ENCODE measurements around the gene TMEFF2. TPM values are rescaled to one million over a fixed set of nuclear protein-coding genes. Genes with fewer than 3 reads are reported as not detected.

The TMEFF2 gene
- total RNA-seq, 2 donors from 2014 or later = 0.09 TPM; not detected in 1

GRCh38 chr2:191999101-191999841 is 195.5 kb downstream of the TMEFF2 start:
- no peak overlapping the region for H3K27ac Mint-ChIP-seq
- no peaks in the 10 kb centered on the region for H3K27me3 Mint-ChIP-seq (ENCODE audit: insufficient read depth)
- no peak overlapping the region for H3K9ac ChIP-seq (ENCODE audit: extremely low read depth, low read length, poor library complexity, severe bottlenecking)
- TF ChIP-seq, protein P1, sequence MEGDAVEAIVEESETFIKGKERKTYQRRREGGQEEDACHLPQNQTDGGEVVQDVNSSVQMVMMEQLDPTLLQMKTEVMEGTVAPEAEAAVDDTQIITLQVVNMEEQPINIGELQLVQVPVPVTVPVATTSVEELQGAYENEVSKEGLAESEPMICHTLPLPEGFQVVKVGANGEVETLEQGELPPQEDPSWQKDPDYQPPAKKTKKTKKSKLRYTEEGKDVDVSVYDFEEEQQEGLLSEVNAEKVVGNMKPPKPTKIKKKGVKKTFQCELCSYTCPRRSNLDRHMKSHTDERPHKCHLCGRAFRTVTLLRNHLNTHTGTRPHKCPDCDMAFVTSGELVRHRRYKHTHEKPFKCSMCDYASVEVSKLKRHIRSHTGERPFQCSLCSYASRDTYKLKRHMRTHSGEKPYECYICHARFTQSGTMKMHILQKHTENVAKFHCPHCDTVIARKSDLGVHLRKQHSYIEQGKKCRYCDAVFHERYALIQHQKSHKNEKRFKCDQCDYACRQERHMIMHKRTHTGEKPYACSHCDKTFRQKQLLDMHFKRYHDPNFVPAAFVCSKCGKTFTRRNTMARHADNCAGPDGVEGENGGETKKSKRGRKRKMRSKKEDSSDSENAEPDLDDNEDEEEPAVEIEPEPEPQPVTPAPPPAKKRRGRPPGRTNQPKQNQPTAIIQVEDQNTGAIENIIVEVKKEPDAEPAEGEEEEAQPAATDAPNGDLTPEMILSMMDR (conservative IDR thresholded peaks at IDR 0.05) = no peak
- H3K36me3 ChIP-seq (ENCODE audit: control insufficient read depth, insufficient read depth, low read length) = no peaks in the 10 kb centered on the region
- H3K27ac ChIP-seq (ENCODE audit: low read depth, low read length) = no peak overlapping the region
- no peak overlapping the region for H3K4me3 ChIP-seq (ENCODE audit: low read length)
- H3K27me3 ChIP-seq (ENCODE audit: control insufficient read depth, insufficient read depth, low read length, poor library complexity, severe bottlenecking) = no peaks in the 10 kb centered on the region
- peaks cover 14% of the 10 kb centered on the region for H3K4me1 Mint-ChIP-seq
- no peaks in the 10 kb centered on the region for H3K9me3 Mint-ChIP-seq
- no peaks in the 10 kb centered on the region for H3K4me1 ChIP-seq (ENCODE audit: control insufficient read depth, insufficient read depth, low read length)
- no peaks in the 10 kb centered on the region for H3K36me3 Mint-ChIP-seq (ENCODE audit: low read depth)
- 85 to 91% methylated on average over 2 to 3 of the region's 4 CpGs for WGBS, 2 experiments (ENCODE audit: insufficient coverage in 1 of 2, insufficient read length in 1 of 2)
- H3K4me3 Mint-ChIP-seq = no peak overlapping the region
- no peaks in the 10 kb centered on the region for H3K9me3 ChIP-seq (ENCODE audit: control insufficient read depth, low read length)
- DNase-seq = no peak

GRCh38 chr2:191995285-191995684 is 199.4 kb downstream of the TMEFF2 start:
- no peaks in the 10 kb centered on the region for H3K27me3 ChIP-seq (ENCODE audit: control insufficient read depth, insufficient read depth, low read length, poor library complexity, severe bottlenecking)
- H3K4me1 ChIP-seq (ENCODE audit: control insufficient read depth, insufficient read depth, low read length) = no peaks in the 10 kb centered on the region
- H3K4me3 ChIP-seq (ENCODE audit: low read length) = no peak overlapping the region
- no peak overlapping the region for H3K9ac ChIP-seq (ENCODE audit: extremely low read depth, low read length, poor library complexity, severe bottlenecking)
- H3K9me3 Mint-ChIP-seq = no peaks in the 10 kb centered on the region
- H3K27ac ChIP-seq (ENCODE audit: low read depth, low read length) = no peak overlapping the region
- no peak overlapping the region for H3K4me3 Mint-ChIP-seq
- H3K4me1 Mint-ChIP-seq = peaks cover 4% of the 10 kb centered on the region
- H3K27ac Mint-ChIP-seq = no peak overlapping the region
- WGBS, 2 experiments (ENCODE audit: insufficient coverage in 1 of 2, insufficient read length in 1 of 2) = 61 to 76% methylated on average over 2 of the region's 2 CpGs
- H3K36me3 Mint-ChIP-seq (ENCODE audit: low read depth) = no peaks in the 10 kb centered on the region
- TF ChIP-seq, protein P1 (conservative IDR thresholded peaks at IDR 0.05) = no peak
- H3K36me3 ChIP-seq (ENCODE audit: control insufficient read depth, insufficient read depth, low read length) = no peaks in the 10 kb centered on the region
- H3K27me3 Mint-ChIP-seq (ENCODE audit: insufficient read depth) = no peaks in the 10 kb centered on the region
- H3K9me3 ChIP-seq (ENCODE audit: control insufficient read depth, low read length) = no peaks in the 10 kb centered on the region
- DNase-seq = no peak

GRCh38 chr2:191994749-191995148 is 200.0 kb downstream of the TMEFF2 start:
- TF ChIP-seq, protein P1 (conservative IDR thresholded peaks at IDR 0.05) = no peak
- Mint-ChIP-seq H3K4me1 (peaks cover 6% of the 10 kb centered on the region), H3K36me3 (ENCODE audit: low read depth) (no peaks in the 10 kb centered on the region), H3K4me3 (no peak overlapping the region), H3K27me3 (ENCODE audit: insufficient read depth) (no peaks in the 10 kb centered on the region), H3K27ac (no peak overlapping the region), H3K9me3 (no peaks in the 10 kb centered on the region)
- Histone ChIP-seq H3K36me3 (ENCODE audit: control insufficient read depth, insufficient read depth, low read length) (no peaks in the 10 kb centered on the region), H3K27me3 (ENCODE audit: control insufficient read depth, insufficient read depth, low read length, poor library complexity, severe bottlenecking) (no peaks in the 10 kb centered on the region), H3K4me3 (ENCODE audit: low read length) (no peak overlapping the region), H3K27ac (ENCODE audit: low read depth, low read length) (no peak overlapping the region), H3K9me3 (ENCODE audit: control insufficient read depth, low read length) (no peaks in the 10 kb centered on the region), H3K4me1 (ENCODE audit: control insufficient read depth, insufficient read depth, low read length) (no peaks in the 10 kb centered on the region), H3K9ac (ENCODE audit: extremely low read depth, low read length, poor library complexity, severe bottlenecking) (no peak overlapping the region)
- 69% methylated on average over 2 of the region's 2 CpGs; no CpG with 5 or more reads in 1 of the 2 experiments for WGBS, 2 experiments (ENCODE audit: insufficient coverage in 1 of 2, insufficient read length in 1 of 2)
- DNase-seq = no peak
